ENCODE data around the gene DDX41. TPM values are rescaled to one million over a fixed set of nuclear protein-coding genes. Genes with fewer than 3 reads are reported as not detected.

Gene DDX41
- total and polyA plus RNA-seq, 2 donors = 27.4 to 65.6 TPM

GRCh38 chr5:177495243-177496060, 21.3 kb downstream of the DDX41 start:
- Histone ChIP-seq H3K36me3 (ENCODE audit: insufficient read depth) (no peaks in the 10 kb centered on the region), H3K4me3 (ENCODE audit: low read depth, low read length) (no peak overlapping the region), H3K4me1 (ENCODE audit: insufficient read depth) (no peaks in the 10 kb centered on the region), H3K27ac (ENCODE audit: low read depth) (peak overlapping the region; percentile 86)
- DNase-seq (ENCODE audit: extremely low spot score) = no peak
- WGBS = 32% methylated on average over 14 of the region's 14 CpGs

DNA sequence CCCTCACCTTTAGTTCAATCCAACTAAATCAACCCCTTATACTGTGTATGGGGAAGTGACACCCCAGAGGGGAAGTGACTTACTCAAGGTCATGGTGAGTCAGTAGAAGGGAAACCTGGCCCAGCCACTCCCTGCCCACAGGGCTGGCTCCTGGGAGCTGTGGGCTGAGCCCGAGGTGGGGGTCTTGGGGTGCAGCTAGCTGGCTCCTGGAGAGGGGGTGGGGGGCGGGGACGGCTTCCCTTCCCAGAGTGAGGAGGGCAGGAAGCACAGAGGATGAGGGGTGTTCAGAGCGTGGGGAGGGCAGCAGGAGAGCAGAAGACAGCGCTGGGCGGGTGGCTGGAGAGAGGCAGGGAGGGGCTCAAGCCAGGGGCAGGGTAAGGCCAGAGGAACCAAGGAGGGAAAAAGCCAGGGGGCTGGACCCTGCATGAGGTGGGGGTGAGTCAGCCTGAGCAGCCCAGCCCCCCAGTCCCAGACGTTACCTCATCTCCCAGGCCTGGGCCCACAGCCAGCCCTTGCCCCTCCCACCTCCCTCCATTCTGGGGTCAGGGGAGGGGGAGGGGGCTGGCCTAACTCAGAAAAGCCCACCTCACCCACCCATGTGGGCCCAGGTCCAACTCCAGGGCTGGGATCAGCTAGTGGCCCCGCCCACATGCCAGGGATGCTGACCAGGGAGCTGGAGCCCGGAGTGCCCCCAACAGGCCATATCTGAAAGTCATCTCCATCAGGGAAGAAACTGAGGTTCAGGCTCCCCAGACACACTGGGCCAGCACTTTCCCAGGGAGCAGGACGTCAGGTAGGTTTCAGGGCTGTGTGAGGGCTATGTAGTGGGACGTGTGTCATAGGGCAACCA, 22.2 kb downstream of the DDX41 start:
- peak; percentile 61 for DNase-seq (ENCODE audit: extremely low spot score)
- H3K4me1 ChIP-seq (ENCODE audit: insufficient read depth) = no peaks in the 10 kb centered on the region
- H3K36me3 ChIP-seq (ENCODE audit: insufficient read depth) = no peaks in the 10 kb centered on the region
- 19% methylated on average over 11 of the region's 11 CpGs for WGBS
- peak overlapping the region; percentile 82 for H3K27ac ChIP-seq (ENCODE audit: low read depth)
- H3K4me3 ChIP-seq (ENCODE audit: low read depth, low read length) = no peak overlapping the region

DNA sequence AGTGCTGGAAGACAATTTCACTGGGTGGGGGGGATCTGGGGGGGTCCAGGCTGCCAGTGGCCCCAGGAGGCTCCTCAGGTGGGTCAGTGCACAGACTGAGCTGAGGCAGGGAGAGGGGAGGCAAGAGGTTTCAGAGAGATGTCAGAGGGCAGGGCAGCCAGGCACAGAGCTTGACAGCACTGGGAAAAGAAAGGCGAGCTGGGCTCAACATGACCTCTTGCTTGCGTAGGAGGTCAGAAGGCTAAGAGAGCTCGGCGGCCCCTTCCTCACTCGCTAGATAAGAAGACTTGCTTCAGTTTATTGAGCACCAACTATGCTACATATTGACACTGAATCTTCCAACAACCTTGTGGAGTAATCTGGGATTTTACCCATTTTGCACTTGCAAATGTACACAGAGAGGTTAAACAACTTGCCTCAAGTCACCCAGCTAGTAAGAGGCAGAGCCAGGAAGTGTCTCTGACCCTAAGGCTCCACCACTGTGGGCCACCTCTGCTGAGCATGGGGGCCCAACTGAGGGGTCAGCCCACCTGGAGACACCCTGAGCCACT, 22.9 kb downstream of the DDX41 start:
- WGBS = 59% methylated on average over 5 of the region's 5 CpGs
- H3K36me3 ChIP-seq (ENCODE audit: insufficient read depth) = no peaks in the 10 kb centered on the region

DNA sequence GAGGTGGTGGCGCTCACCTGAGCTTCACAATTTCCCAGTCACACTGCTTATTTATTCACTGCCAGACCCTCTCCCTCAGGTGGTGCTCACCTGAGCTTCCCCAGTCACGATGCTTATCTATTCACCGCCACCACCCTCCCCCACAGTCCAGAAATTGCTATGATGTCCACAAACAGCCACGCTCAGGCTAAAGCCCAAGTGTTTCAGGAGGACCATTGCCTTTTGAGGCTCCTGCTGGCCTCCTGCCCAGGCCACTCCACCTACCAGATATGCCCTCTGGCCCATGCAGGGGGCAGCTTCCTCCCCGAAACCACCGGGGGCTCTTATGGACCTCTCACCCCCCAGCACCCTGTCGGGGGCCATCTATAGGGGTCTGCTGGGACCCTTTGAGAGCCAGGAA, 23.9 kb downstream of the DDX41 start:
- Histone ChIP-seq H3K27ac (ENCODE audit: low read depth) (no peak overlapping the region), H3K4me1 (ENCODE audit: insufficient read depth) (no peaks in the 10 kb centered on the region), H3K36me3 (ENCODE audit: insufficient read depth) (no peaks in the 10 kb centered on the region), H3K4me3 (ENCODE audit: low read depth, low read length) (no peak overlapping the region)
- WGBS = 54% methylated on average over 7 of the region's 7 CpGs
- no peak for DNase-seq (ENCODE audit: extremely low spot score)

More for the DNA sequence above, 22.9 kb downstream of the DDX41 start:
- no peak overlapping the region for H3K4me3 ChIP-seq (ENCODE audit: low read depth, low read length)
- H3K27ac ChIP-seq (ENCODE audit: low read depth) = no peak overlapping the region
- DNase-seq (ENCODE audit: extremely low spot score) = no peak
- H3K4me1 ChIP-seq (ENCODE audit: insufficient read depth) = no peaks in the 10 kb centered on the region

- no peaks in the 10 kb centered on the region for H3K4me1 ChIP-seq (ENCODE audit: insufficient read depth)
- WGBS = 70% methylated on average over 54 of the region's 54 CpGs
- no peak overlapping the region for H3K4me3 ChIP-seq (ENCODE audit: low read depth, low read length)
- no peaks in the 10 kb centered on the region for H3K36me3 ChIP-seq (ENCODE audit: insufficient read depth)
- H3K27ac ChIP-seq (ENCODE audit: low read depth) = no peak overlapping the region
- DNase-seq (ENCODE audit: extremely low spot score) = no peak
Measured at GRCh38 chr5:177491983-177492746, 24.6 kb downstream of the DDX41 start.

DNA sequence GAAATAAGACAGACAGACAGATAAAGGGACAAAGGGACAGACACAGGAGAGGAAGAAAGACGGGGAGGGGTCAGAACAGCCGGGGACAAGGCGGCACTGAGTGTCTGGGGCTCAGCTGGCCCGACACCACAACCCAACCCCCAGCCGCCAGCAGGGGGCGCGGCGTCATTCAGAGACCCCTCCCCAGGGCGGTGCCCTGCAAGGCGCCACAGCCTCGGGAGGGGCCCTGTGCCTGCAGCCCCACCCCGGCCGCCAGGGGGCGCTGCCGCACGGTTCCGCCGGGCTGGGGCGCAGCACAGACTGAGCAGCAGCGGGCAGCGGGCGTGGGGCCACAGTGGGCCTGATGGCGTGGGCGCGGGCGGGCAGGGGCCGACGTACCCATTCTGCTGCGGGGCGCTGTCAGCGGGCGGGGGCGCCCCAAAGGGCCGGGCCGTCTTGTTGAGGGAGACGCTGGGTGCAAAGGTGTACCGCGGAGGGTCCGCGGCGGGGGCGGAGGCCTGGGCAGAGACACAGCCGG, 25.3 kb downstream of the DDX41 start:
- DNase-seq (ENCODE audit: extremely low spot score) = no peak
- H3K36me3 ChIP-seq (ENCODE audit: insufficient read depth) = no peaks in the 10 kb centered on the region
- H3K4me3 ChIP-seq (ENCODE audit: low read depth, low read length) = no peak overlapping the region
- no peaks in the 10 kb centered on the region for H3K4me1 ChIP-seq (ENCODE audit: insufficient read depth)
- 48% methylated on average over 43 of the region's 43 CpGs for WGBS
- no peak overlapping the region for H3K27ac ChIP-seq (ENCODE audit: low read depth)

DNA sequence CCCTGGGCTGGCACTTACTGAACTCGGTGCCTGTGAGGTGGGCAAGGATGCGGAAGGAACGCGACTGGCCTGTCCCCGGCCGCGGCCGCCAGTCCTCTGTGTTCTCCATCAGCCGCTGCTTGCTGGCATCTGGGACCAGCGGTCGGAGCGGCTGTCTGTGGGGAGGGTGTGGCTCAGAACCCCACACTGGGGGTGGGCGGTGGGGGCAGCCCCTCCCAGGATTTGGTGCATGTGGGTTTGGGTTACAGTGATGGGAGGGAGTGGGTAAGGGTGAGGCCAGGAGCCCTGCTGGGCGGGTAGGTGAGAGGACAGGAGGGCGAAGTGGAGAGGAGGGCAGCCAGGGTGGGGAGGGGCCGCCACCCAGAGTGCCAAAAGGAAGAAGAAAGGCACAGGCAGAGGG, 25.8 kb downstream of the DDX41 start:
- WGBS = 73% methylated on average over 16 of the region's 16 CpGs
- Histone ChIP-seq H3K4me1 (ENCODE audit: insufficient read depth) (no peaks in the 10 kb centered on the region), H3K27ac (ENCODE audit: low read depth) (no peak overlapping the region)

DNA sequence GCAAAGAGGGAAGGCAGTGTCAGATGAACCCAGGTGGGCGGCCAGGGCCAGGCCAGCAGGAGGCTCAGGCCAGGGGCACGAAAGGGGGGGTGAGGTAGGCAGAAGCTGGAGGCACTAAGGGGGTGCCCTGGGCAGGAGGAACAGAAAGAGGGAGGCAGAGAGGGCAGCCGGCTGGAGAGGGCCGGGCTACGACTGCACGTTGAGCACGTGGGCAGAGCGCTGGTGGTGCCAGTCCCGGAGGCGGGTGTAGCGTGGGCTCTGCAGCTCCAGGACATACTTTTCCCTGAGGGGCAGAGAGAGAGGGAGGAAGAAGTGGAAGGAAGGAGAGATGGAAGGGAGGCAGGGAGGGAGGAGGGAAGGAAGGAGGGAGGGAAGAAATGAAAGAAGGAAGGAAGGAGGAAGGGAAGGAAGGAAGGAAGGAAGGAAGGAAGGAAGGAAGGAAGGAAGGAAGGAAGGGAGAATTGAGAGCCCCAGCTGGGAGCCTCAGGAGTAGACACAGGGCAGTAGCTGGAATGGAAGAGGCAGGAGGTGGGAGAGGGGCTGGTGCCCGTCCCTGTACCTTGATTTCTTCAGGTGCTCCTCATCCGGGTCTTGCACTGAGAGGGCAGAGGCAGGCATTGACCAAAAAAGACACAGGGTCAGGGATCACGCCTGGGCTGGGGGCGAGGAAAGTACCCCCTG, 26.3 kb downstream of the DDX41 start:
- Histone ChIP-seq H3K4me1 (ENCODE audit: insufficient read depth) (no peaks in the 10 kb centered on the region), H3K4me3 (ENCODE audit: low read depth, low read length) (no peak overlapping the region), H3K27ac (ENCODE audit: low read depth) (no peak overlapping the region), H3K36me3 (ENCODE audit: insufficient read depth) (no peaks in the 10 kb centered on the region)
- WGBS = 65% methylated on average over 15 of the region's 15 CpGs
- DNase-seq (ENCODE audit: extremely low spot score) = no peak

More for the DNA sequence above, 25.8 kb downstream of the DDX41 start:
- no peak for DNase-seq (ENCODE audit: extremely low spot score)
- H3K36me3 ChIP-seq (ENCODE audit: insufficient read depth) = no peaks in the 10 kb centered on the region
- no peak overlapping the region for H3K4me3 ChIP-seq (ENCODE audit: low read depth, low read length)

GRCh38 chr5:177489119-177489716, 27.5 kb downstream of the DDX41 start:
- H3K27ac ChIP-seq (ENCODE audit: low read depth) = no peak overlapping the region

DNA sequence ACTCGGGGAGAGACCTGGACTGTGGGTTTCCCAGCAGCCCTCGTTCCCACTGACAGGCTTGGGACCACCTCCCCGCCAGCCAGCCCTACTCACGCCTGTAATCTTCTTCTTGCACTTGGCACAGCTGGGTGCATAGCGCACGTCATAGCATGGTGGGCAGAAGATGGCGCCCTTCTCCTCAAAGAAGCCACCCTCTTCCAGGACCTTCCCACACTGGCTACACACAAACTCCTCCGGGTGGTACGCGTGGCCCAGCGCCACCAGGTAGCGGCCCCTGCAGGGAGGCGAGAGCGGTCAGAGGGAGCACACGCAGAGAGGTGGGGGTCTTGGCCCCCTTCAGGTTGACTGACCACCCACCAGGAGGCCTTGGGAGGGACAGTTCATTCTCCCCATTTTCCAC, 28.8 kb downstream of the DDX41 start:
- H3K27ac ChIP-seq (ENCODE audit: low read depth) = no peak overlapping the region
- H3K4me1 ChIP-seq (ENCODE audit: insufficient read depth) = no peaks in the 10 kb centered on the region
- no peak overlapping the region for H3K4me3 ChIP-seq (ENCODE audit: low read depth, low read length)
- WGBS = 80% methylated on average over 15 of the region's 15 CpGs
- H3K36me3 ChIP-seq (ENCODE audit: insufficient read depth) = no peaks in the 10 kb centered on the region
- no peak for DNase-seq (ENCODE audit: extremely low spot score)

More at GRCh38 chr5:177489119-177489716, 27.5 kb downstream of the DDX41 start:
- no peak overlapping the region for H3K4me3 ChIP-seq (ENCODE audit: low read depth, low read length)
- no peaks in the 10 kb centered on the region for H3K4me1 ChIP-seq (ENCODE audit: insufficient read depth)
- DNase-seq (ENCODE audit: extremely low spot score) = no peak
- 59% methylated on average over 26 of the region's 26 CpGs for WGBS
- no peaks in the 10 kb centered on the region for H3K36me3 ChIP-seq (ENCODE audit: insufficient read depth)

GRCh38 chr5:177487144-177487543, 29.6 kb downstream of the DDX41 start:
- H3K4me1 ChIP-seq (ENCODE audit: insufficient read depth) = no peaks in the 10 kb centered on the region
- no peak overlapping the region for H3K27ac ChIP-seq (ENCODE audit: low read depth)
- H3K4me3 ChIP-seq (ENCODE audit: low read depth, low read length) = no peak overlapping the region
- WGBS = 86% methylated on average over 8 of the region's 8 CpGs
- DNase-seq (ENCODE audit: extremely low spot score) = no peak
- no peaks in the 10 kb centered on the region for H3K36me3 ChIP-seq (ENCODE audit: insufficient read depth)

- Histone ChIP-seq H3K36me3 (ENCODE audit: insufficient read depth) (no peaks in the 10 kb centered on the region), H3K4me3 (ENCODE audit: low read depth, low read length) (no peak overlapping the region), H3K27ac (ENCODE audit: low read depth) (no peak overlapping the region), H3K4me1 (ENCODE audit: insufficient read depth) (no peaks in the 10 kb centered on the region)
- WGBS = 91% methylated on average over 3 of the region's 3 CpGs
- no peak for DNase-seq (ENCODE audit: extremely low spot score)
Measured at GRCh38 chr5:177486256-177486655, 30.5 kb downstream of the DDX41 start.

Data from urinary bladder (tissue), 4 donors.